ENCODE data around the gene FAM163B. TPM values are rescaled to one million over a fixed set of nuclear protein-coding genes. Genes with fewer than 3 reads are reported as not detected.

FAM163B gene
- total RNA-seq, 1 donor from 2014 or later = not detected

GRCh38 chr9:133594310-133594709, 14.9 kb downstream of the FAM163B start:
- no peak for DNase-seq (ENCODE audit: low spot score in 2 of 2)
- Histone ChIP-seq H3K36me3 (no peaks in the 10 kb centered on the region), H3K4me3 (no peak overlapping the region), H3K4me1 (no peaks in the 10 kb centered on the region), H3K27me3 (no peaks in the 10 kb centered on the region), H3K9me3 (peaks cover 17 to 19% of the 10 kb centered on the region in 2 donors), H3K27ac (no peak overlapping the region)
- TF ChIP-seq, protein P1, sequence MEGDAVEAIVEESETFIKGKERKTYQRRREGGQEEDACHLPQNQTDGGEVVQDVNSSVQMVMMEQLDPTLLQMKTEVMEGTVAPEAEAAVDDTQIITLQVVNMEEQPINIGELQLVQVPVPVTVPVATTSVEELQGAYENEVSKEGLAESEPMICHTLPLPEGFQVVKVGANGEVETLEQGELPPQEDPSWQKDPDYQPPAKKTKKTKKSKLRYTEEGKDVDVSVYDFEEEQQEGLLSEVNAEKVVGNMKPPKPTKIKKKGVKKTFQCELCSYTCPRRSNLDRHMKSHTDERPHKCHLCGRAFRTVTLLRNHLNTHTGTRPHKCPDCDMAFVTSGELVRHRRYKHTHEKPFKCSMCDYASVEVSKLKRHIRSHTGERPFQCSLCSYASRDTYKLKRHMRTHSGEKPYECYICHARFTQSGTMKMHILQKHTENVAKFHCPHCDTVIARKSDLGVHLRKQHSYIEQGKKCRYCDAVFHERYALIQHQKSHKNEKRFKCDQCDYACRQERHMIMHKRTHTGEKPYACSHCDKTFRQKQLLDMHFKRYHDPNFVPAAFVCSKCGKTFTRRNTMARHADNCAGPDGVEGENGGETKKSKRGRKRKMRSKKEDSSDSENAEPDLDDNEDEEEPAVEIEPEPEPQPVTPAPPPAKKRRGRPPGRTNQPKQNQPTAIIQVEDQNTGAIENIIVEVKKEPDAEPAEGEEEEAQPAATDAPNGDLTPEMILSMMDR (IDR thresholded peaks at IDR 0.05) = no peak
- intact Hi-C loops (cut with DNase I) = no loop called here

DNA sequence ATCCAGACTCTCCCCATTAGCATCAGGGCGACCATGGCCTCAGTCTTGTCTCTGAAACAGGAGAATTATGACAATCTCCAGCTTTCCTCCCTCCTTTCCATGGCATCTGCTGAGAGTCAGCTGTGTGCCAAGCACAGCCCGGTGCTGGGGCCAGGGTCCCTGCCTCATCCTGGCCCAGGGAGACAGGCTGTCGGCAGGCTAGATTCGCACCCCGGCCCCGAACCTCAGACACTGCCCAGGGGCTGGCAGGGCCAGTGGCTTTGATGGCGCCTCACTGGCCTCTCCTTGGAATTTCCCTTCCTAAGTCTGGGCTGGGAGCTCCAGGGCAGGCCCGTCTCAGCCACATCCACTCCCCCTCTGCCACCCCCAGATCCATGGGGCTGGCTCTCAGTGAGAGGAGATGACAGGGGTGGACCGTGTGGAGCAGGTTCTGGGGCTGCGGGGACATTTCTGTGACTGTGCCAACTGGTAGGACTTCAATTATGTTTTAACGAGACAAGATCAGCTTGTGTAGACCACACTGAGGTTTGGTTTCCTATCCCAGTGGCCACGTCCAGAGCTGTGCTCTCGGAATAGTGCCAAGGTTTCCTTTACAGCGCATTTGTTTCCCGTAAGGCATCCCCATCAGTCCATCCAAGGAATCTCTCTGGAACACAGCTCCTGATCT, 15.5 kb downstream of the FAM163B start:
- Histone ChIP-seq H3K4me1 (no peaks in the 10 kb centered on the region), H3K27ac (no peak overlapping the region), H3K27me3 (no peaks in the 10 kb centered on the region), H3K4me3 (no peak overlapping the region), H3K9me3 (peaks cover 17 to 19% of the 10 kb centered on the region in 2 donors), H3K36me3 (no peaks in the 10 kb centered on the region)
- TF ChIP-seq, protein P1 (IDR thresholded peaks at IDR 0.05) = no peak
- DNase-seq (ENCODE audit: low spot score in 2 of 2) = no peak
- intact Hi-C loops (cut with DNase I) = no loop called here

DNA sequence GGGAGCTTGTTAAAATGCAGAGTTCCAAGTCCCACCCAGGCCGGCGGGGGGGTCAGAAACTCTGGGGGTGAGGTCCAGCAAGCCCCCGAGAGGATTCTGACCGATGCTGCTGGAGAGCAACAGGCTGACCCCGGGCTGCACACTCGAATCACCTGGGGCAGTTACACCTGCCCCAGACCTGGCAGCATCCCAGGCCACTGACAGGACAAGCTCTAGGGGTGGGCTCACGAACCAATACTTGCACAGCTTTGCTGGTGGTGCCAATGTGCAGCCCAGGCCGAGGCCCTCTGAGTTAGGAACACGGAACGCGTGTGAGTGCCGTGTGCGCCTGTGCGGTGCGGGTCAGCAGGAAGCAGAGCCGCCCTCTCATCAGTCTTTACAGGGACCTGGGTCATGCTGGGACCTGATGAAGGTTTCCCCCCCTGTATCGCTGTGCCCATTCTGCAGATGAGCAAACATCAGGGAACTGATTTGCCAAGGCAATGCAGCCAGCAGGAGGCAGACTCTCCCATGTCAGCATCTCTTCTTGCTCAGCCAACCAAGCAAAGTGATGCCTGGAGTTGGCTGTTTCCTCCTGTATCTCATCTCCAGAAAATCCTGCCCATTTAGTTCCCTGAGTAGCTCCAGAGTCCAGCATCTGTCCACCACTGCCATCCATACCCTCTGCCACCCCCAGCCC, 16.3 kb downstream of the FAM163B start:
- H3K4me1 ChIP-seq = no peaks in the 10 kb centered on the region
- intact Hi-C loops (cut with DNase I) = no loop called here
- no peak for DNase-seq (ENCODE audit: low spot score in 2 of 2)
- TF ChIP-seq, protein P1 (IDR thresholded peaks at IDR 0.05) = no peak
- no peaks in the 10 kb centered on the region for H3K27me3 ChIP-seq
- no peak overlapping the region for H3K27ac ChIP-seq
- no peaks in the 10 kb centered on the region for H3K36me3 ChIP-seq
- peaks cover 14% of the 10 kb centered on the region in 2 donors for H3K9me3 ChIP-seq
- H3K4me3 ChIP-seq = no peak overlapping the region

DNA sequence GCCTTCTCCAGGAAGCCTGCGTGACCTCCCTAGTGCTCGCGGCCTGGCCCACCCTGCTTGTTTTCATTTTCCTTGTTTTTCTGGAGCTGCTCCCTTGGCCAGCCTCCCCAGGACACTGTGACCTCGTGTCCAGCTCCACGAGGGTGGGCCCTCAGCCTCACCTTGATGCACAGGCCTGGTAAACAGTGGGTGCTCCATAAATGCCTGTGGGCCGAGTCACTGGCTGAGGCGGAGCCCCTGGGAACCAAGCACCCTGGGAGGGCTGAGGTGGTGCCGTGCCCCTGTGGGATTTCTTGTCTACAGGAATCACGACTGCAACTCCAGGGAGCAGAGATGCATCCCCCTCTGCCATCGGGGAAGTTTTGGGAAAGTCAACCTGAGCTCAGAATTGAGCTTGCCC, 17.2 kb downstream of the FAM163B start:
- Histone ChIP-seq H3K4me3 (no peak overlapping the region), H3K36me3 (no peaks in the 10 kb centered on the region), H3K4me1 (no peaks in the 10 kb centered on the region), H3K9me3 (peaks cover 5 to 6% of the 10 kb centered on the region in 2 donors), H3K27ac (no peak overlapping the region), H3K27me3 (peaks cover 2% of the 10 kb centered on the region)
- intact Hi-C loops (cut with DNase I) = no loop called here
- TF ChIP-seq, protein P1 (IDR thresholded peaks at IDR 0.05) = no peak
- no peak for DNase-seq (ENCODE audit: low spot score in 2 of 2)

- H3K27me3 ChIP-seq = peaks cover 4% of the 10 kb centered on the region
- H3K36me3 ChIP-seq = no peaks in the 10 kb centered on the region
- intact Hi-C loops (cut with DNase I) = no loop called here
- TF ChIP-seq, protein P1 (IDR thresholded peaks at IDR 0.05) = no peak
- no peak overlapping the region for H3K4me3 ChIP-seq
- H3K27ac ChIP-seq = no peak overlapping the region
- no peaks in the 10 kb centered on the region for H3K9me3 ChIP-seq
- DNase-seq (ENCODE audit: low spot score in 2 of 2) = no peak
- no peaks in the 10 kb centered on the region for H3K4me1 ChIP-seq
Observed at GRCh38 chr9:133591116-133591910, 17.9 kb downstream of the FAM163B start.
